Keratinocyte (primary cell): ENCODE data around the gene NF1. TPM values are rescaled to one million over a fixed set of nuclear protein-coding genes. Genes with fewer than 3 reads are reported as not detected.

Source experiments
- DNase-seq: peaks from one replicate; pipeline ENCODE4 v3.0.0-alpha.2; 2011; ENCODE audit warnings: low read depth, missing footprints, low spot score
- FAIRE-seq: peaks from 2 replicates; lab custom pipeline; 2011; peaks lifted over from hg19 to GRCh38; lab: Jason Lieb, UNC
- H2AFZ ChIP-seq: 2 replicates; pipeline ENCODE4 v1.6.0; 2012; ENCODE audit warnings: low read length, control low read depth, inconsistent platforms; ENCODE audit not compliant: control insufficient read depth
- H3K27ac ChIP-seq: 2 replicates; pipeline ENCODE4 v1.5.1; 2011; ENCODE audit warnings: low read length; ENCODE audit not compliant: control insufficient read depth, insufficient read depth
- H3K27me3 ChIP-seq: 3 replicates; pipeline ENCODE4 v1.6.0; 2011; ENCODE audit warnings: low read length; ENCODE audit not compliant: control insufficient read depth, insufficient read depth; ENCODE audit errors: extremely low read depth
- H3K36me3 ChIP-seq, 2 experiments: 2 replicates in 1 of 2; 3 replicates in 1 of 2; pipeline ENCODE4 v1.5.1; 2011; ENCODE audit warnings: low read length in 2 of 2, mild to moderate bottlenecking in 1 of 2; ENCODE audit not compliant: control insufficient read depth in 2 of 2, insufficient read depth in 2 of 2; ENCODE audit errors: extremely low read depth in 1 of 2
- H3K4me1 ChIP-seq: 3 replicates; pipeline ENCODE4 v1.5.1; 2011; ENCODE audit warnings: low read length; ENCODE audit not compliant: control insufficient read depth, insufficient read depth; ENCODE audit errors: extremely low read depth
- H3K4me2 ChIP-seq: 3 replicates; pipeline ENCODE4 v1.6.0; 2011; ENCODE audit warnings: low read depth, low read length; ENCODE audit not compliant: control insufficient read depth, insufficient read depth; ENCODE audit errors: extremely low read depth
- H3K4me3 ChIP-seq, 3 experiments: fragments of 200-600 bp in 1 of 3; sonication (generic) in 1 of 3; 2 replicates in 2 of 3; 3 replicates in 1 of 3; pipeline ENCODE4 v1.5.1; 2011 to 2016; ENCODE audit warnings: low read length in 3 of 3, mild to moderate bottlenecking in 3 of 3, control low read depth in 2 of 3, inconsistent platforms in 1 of 3, low read depth in 1 of 3, mixed read lengths in 1 of 3, mixed run types in 1 of 3, moderate library complexity in 1 of 3; ENCODE audit not compliant: control insufficient read depth in 2 of 3, insufficient read depth in 2 of 3; ENCODE audit errors: extremely low read depth in 1 of 3
- H3K79me2 ChIP-seq: 2 replicates; pipeline ENCODE4 v1.6.0; 2012; ENCODE audit warnings: low read length; ENCODE audit not compliant: control insufficient read depth, insufficient read depth
- H3K9ac ChIP-seq: 3 replicates; pipeline ENCODE4 v1.6.0; 2011; ENCODE audit warnings: low read length; ENCODE audit not compliant: control insufficient read depth, insufficient read depth; ENCODE audit errors: extremely low read depth
- H3K9me1 ChIP-seq: 3 replicates; pipeline ENCODE4 v1.6.0; 2011; ENCODE audit warnings: low read length; ENCODE audit not compliant: control insufficient read depth, insufficient read depth; ENCODE audit errors: extremely low read depth
- H3K9me3 ChIP-seq: 2 replicates; pipeline ENCODE4 v1.5.1; 2012; ENCODE audit warnings: low read depth, low read length; ENCODE audit not compliant: control insufficient read depth
- H4K20me1 ChIP-seq: 3 replicates; pipeline ENCODE4 v1.6.0; 2011; ENCODE audit warnings: low read length; ENCODE audit not compliant: control insufficient read depth, insufficient read depth; ENCODE audit errors: extremely low read depth
- EZH2 ChIP-seq: IDR thresholded peaks from one replicate; pipeline ENCODE4 v1.6.1; 2012; ENCODE audit warnings: inconsistent platforms, mild to moderate bottlenecking, low read length, moderate library complexity
- dilution Hi-C: fragments of 300-500 bp; cut with MboI; formaldehyde crosslinking; loops from one replicate; pipeline ENCODE4 v1.7.0; 2020; ENCODE audit warnings: low sequenced_read_pairs; ENCODE audit not compliant: extremely low pct_ligation_motif_present
- polyA plus RNA-seq, 5 experiments: library from polyadenylated mRNA; depleted of rRNA in 3 of 5; stranded (reverse) in 3 of 5; stranded (forward) in 1 of 5; unstranded in 1 of 5; fragments of >200 nt; gene quantifications; 1 replicate in 1 of 5; 2 replicates in 3 of 5; 3 replicates in 1 of 5; pipeline versions ENCODE4 v1.2.1 to v1.2.3, GENCODE V29; 2011 to 2012; ENCODE audit warnings: missing spikeins in 2 of 5, low read depth in 1 of 5, low replicate concordance in 1 of 5
- TF ChIP-seq, protein P1 (sequence below), 3 experiments: IDR thresholded peaks in 1 of 3; conservative IDR thresholded peaks in 1 of 3; optimal IDR thresholded peaks in 1 of 3; 2 replicates in 2 of 3; 3 replicates in 1 of 3; pipeline versions ENCODE3 to v1.5.1; 2011; ENCODE audit warnings: low read length in 3 of 3, mild to moderate bottlenecking in 3 of 3, moderate library complexity in 2 of 3, control low read depth in 1 of 3, inconsistent platforms in 1 of 3; ENCODE audit not compliant: insufficient read depth in 2 of 3; ENCODE audit errors: extremely low read depth in 1 of 3

Gene NF1
- polyA plus RNA-seq, 1 donor (not counting 4 experiments of a cell fraction or from before 2014, with no cell fraction given) = 26.7 TPM

DNA sequence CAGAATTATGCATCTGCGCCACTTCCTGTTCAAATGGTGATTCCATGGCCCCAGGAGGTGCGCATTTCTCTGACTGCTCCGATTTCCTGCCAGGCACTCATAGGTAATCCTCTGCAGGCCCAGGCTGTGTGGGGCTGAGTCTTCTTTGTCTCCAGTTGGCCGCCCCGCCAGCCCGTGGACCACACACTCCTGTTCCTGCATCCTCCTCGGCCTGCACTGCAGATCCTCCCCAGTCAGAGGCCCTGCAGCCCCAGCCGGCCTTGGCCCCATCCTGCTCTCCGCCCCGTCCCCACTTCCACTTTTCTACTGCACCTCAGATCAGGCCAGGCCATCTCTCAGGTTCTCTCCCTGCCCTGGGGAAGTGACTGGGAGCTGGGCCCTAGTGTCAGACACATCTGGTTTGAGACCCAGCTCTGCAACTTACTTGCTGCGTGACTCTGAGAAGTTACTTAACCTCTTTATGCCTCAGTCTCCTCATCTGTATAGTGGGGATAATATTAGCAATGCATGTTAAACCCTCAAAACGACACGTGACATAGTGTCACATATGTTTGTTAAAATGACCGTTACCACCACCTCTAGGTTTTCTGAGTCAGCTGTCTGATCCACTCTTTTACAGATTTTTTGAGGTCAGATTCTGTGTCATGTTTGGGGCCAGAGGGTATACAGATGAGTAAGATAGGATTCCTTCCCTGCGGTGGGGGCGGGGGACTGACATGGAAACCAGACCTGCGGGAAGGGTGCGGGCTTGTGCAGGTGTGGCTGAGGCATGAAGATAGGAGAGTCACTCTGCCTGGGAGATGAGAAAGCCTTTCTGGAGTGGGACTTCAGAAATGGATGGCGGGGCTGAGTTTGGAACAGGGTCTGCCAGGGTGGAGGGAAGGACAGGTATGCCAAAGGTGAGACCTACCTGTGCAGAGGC, 309.5 kb downstream of the NF1 start:
- H3K36me3 ChIP-seq = no peaks in the 10 kb centered on the region
- H3K4me2 ChIP-seq = no peak overlapping the region
- DNase-seq (peak; percentile 4), FAIRE-seq (no peak)
- no peaks in the 10 kb centered on the region for H3K27me3 ChIP-seq
- H4K20me1 ChIP-seq = no peaks in the 10 kb centered on the region
- H3K79me2 ChIP-seq = no peaks in the 10 kb centered on the region
- no peak overlapping the region for H3K4me3 ChIP-seq
- H3K9me3 ChIP-seq = no peaks in the 10 kb centered on the region
- no peaks in the 10 kb centered on the region for H3K9me1 ChIP-seq
- TF ChIP-seq, protein P1, sequence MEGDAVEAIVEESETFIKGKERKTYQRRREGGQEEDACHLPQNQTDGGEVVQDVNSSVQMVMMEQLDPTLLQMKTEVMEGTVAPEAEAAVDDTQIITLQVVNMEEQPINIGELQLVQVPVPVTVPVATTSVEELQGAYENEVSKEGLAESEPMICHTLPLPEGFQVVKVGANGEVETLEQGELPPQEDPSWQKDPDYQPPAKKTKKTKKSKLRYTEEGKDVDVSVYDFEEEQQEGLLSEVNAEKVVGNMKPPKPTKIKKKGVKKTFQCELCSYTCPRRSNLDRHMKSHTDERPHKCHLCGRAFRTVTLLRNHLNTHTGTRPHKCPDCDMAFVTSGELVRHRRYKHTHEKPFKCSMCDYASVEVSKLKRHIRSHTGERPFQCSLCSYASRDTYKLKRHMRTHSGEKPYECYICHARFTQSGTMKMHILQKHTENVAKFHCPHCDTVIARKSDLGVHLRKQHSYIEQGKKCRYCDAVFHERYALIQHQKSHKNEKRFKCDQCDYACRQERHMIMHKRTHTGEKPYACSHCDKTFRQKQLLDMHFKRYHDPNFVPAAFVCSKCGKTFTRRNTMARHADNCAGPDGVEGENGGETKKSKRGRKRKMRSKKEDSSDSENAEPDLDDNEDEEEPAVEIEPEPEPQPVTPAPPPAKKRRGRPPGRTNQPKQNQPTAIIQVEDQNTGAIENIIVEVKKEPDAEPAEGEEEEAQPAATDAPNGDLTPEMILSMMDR (optimal IDR thresholded peaks at IDR 0.05 in 1 of 3, IDR thresholded peaks at IDR 0.05 in 1 of 3, conservative IDR thresholded peaks at IDR 0.05 in 1 of 3; ENCODE audit: extremely low read depth in 1 of 3, insufficient read depth in 2 of 3, low read length in 3 of 3) = no peak
- TF ChIP-seq EZH2 = no peak
- H3K4me1 ChIP-seq = no peaks in the 10 kb centered on the region
- no peak overlapping the region for H2AFZ ChIP-seq
- dilution Hi-C loops = no loop called here
- H3K27ac ChIP-seq = no peak overlapping the region
- H3K9ac ChIP-seq = no peak overlapping the region

DNA sequence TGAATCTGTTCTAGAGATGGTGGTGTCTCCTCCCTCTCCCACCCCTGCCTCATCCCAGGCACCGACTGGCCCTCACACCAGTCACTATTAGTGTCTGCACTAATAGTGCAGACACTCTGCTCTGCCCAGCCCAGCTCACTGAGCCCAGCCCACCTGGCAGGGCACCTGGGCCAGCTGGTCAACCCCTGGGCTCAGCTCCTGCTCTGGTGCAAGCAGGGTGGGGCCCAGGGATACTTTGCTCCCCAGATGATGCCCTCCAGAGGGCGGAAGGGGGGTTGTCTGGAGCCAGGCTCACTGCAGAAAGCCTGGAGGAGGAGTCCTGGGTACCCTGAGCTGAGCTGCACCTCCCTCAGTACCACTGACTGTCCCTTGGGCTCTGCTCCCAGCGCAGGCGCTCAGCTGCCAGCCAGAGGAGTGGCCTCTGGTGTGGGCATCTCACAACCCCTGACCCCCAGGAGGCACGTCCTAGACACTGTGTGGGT, 311.2 kb downstream of the NF1 start:
- Histone ChIP-seq H3K9ac (no peak overlapping the region), H2AFZ (no peak overlapping the region), H3K27me3 (peaks cover 6% of the 10 kb centered on the region), H3K9me1 (no peaks in the 10 kb centered on the region), H3K27ac (no peak overlapping the region), H3K4me1 (no peaks in the 10 kb centered on the region), H4K20me1 (no peaks in the 10 kb centered on the region), H3K36me3 (no peaks in the 10 kb centered on the region), H3K4me2 (no peak overlapping the region), H3K79me2 (no peaks in the 10 kb centered on the region), H3K4me3 (no peak overlapping the region), H3K9me3 (no peaks in the 10 kb centered on the region)
- DNase-seq (no peak), FAIRE-seq (no peak)
- dilution Hi-C loops = no loop called here
- no peak for TF ChIP-seq EZH2
- TF ChIP-seq, protein P1 (optimal IDR thresholded peaks at IDR 0.05 in 1 of 3, IDR thresholded peaks at IDR 0.05 in 1 of 3, conservative IDR thresholded peaks at IDR 0.05 in 1 of 3; ENCODE audit: extremely low read depth in 1 of 3, insufficient read depth in 2 of 3, low read length in 3 of 3) = no peak
